ENCODE results near the gene SNX5.

SNX5 gene

DNA sequence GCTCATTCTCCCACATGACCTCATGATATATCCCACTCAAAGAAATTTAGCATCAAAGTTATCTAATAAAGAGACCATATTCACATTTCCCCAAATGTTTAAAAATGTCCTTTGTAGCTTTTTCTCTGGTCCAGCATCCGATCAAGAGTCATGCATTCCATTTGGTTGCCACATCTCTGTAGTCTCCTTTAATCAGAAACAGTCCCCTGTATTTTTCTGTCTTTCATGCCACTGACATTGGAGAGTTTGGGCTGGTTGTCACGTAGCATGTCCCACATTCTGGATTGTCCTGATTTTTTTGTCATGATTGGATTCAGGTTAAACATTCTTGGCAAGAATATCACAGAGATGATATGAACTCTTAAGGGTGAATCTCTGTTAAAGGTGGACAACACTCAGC lies 55.7 kb downstream of the SNX5 start:
- TF ChIP-seq, protein P1, sequence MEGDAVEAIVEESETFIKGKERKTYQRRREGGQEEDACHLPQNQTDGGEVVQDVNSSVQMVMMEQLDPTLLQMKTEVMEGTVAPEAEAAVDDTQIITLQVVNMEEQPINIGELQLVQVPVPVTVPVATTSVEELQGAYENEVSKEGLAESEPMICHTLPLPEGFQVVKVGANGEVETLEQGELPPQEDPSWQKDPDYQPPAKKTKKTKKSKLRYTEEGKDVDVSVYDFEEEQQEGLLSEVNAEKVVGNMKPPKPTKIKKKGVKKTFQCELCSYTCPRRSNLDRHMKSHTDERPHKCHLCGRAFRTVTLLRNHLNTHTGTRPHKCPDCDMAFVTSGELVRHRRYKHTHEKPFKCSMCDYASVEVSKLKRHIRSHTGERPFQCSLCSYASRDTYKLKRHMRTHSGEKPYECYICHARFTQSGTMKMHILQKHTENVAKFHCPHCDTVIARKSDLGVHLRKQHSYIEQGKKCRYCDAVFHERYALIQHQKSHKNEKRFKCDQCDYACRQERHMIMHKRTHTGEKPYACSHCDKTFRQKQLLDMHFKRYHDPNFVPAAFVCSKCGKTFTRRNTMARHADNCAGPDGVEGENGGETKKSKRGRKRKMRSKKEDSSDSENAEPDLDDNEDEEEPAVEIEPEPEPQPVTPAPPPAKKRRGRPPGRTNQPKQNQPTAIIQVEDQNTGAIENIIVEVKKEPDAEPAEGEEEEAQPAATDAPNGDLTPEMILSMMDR (IDR thresholded peaks at IDR 0.05; ENCODE audit: low read depth, low read length, missing control alignments) = no peak
- H3K4me3 ChIP-seq (ENCODE audit: low read depth, low read length) = no peak overlapping the region
- DNase-seq (ENCODE audit: low read depth) = no peak
- in situ Hi-C loops (cut with HindIII; ENCODE audit: low sequenced_read_pairs) = no loop called here

DNA sequence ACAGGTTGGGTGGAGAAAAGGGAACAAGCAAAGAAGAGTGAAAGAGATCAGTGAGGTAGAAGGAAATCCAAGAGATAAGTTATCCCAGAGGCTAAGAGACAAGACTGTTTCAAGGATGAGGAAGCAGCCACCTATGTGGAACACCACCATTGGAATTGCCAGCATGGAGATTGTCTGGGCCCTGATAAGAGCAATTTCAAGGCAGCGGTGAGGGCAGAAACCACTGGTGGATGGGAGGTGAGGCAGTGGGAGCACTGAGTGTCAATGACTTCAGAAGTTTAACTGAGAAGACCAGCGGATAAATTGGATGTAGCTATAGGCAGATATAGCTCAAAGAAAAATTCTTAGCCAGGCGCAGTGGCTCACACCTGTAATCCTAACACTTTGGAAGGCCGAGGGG lies 56.7 kb downstream of the SNX5 start:
- H3K4me3 ChIP-seq (ENCODE audit: low read depth, low read length) = no peak overlapping the region
- DNase-seq (ENCODE audit: low read depth) = no peak
- TF ChIP-seq, protein P1 (IDR thresholded peaks at IDR 0.05; ENCODE audit: low read depth, low read length, missing control alignments) = no peak
- in situ Hi-C loops (cut with HindIII; ENCODE audit: low sequenced_read_pairs) = no loop called here

DNA sequence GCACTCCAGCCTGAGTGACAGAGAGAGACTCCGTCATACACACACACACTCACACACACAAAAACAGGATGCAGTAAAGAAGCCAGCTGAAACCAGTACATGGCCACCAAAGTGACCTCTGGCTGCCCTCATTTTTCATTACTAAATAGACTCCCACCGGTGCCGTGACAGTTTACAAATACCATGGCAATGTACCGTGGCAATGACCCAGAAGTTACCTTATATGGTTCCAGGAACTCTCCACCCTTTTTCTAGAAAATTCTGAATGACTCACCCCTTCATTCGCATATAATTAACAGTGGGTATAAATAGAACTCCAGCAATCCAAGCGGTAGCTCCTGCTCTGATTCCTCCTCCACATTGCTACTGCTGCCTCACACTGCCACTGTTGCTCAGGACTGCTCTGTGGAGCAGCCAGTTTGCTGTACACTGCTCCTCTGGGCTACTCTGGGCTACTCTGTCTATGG lies 57.7 kb downstream of the SNX5 start:
- TF ChIP-seq, protein P1 (IDR thresholded peaks at IDR 0.05; ENCODE audit: low read depth, low read length, missing control alignments) = peak; percentile 13
- in situ Hi-C loops (cut with HindIII; ENCODE audit: low sequenced_read_pairs) = no loop called here
- DNase-seq (ENCODE audit: low read depth) = peak; percentile 94
- no peak overlapping the region for H3K4me3 ChIP-seq (ENCODE audit: low read depth, low read length)

DNA sequence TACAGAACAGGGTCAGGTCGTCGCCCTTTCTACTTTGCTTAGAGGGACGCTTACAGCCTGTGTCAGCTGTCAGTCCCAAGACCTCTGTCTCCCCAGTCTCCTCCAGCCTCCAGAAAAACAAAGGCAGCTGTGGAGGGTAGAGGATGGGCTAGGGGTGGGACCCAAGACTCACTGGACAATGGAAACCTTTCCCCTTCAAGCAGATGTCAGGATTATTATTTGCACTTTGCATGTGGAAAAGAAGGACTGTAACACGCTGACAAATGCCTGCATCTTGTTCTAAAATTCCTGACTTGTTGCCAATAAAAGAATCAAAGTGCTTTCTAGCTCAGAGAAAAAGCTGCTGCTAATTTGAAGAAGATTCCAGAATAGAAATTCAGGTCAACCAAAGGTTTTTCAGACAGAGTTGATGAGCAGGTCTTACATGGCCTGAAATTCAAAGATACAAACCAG lies 58.7 kb downstream of the SNX5 start:
- TF ChIP-seq, protein P1 (IDR thresholded peaks at IDR 0.05; ENCODE audit: low read depth, low read length, missing control alignments) = no peak

DNA sequence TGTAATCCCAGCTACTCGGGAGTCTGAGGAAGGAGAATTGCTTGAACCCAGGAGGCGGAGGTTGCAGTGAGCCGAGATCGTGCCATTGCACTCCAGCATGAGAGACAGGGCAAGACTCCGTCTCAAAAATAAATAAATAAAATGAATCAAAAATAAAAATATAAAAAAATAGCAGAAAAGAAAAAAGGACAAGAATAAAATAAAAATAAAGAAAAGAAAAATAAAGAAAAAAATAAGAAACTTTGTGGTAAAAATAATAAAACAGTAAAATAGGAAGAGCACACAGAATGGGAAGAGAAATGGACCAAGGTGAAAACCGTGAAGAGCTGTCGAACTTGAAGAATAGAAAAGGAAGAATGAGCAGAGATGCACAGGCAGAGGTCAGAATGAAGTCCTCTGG lies 63.0 kb downstream of the SNX5 start:
- TF ChIP-seq, protein P1 (IDR thresholded peaks at IDR 0.05; ENCODE audit: low read depth, low read length, missing control alignments) = no peak
- in situ Hi-C loops (cut with HindIII; ENCODE audit: low sequenced_read_pairs) = no loop called here
- no peak for DNase-seq (ENCODE audit: low read depth)
- no peak overlapping the region for H3K4me3 ChIP-seq (ENCODE audit: low read depth, low read length)

More for the DNA sequence above, 58.7 kb downstream of the SNX5 start:
- in situ Hi-C loops (cut with HindIII; ENCODE audit: low sequenced_read_pairs) = no loop called here
- no peak overlapping the region for H3K4me3 ChIP-seq (ENCODE audit: low read depth, low read length)
- DNase-seq (ENCODE audit: low read depth) = no peak

DNA sequence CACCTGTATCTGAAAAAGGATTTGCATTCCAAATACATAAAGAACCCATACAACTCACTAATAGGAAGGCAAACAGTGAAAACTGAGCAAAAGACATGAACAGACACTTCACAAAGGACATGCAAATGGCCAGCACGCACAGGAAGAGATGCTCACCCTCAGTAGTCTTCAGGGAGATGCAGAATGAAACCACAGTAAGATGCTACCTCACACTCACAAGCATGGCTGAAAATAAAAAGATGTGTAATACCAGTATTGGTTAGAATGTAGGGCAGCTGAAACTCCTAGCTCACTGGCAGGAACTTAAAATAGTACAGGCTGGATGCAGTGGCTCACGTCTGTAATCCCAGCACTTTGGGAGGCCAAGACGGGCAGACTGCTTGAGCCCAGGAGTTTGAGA lies 64.6 kb downstream of the SNX5 start:
- no peak for DNase-seq (ENCODE audit: low read depth)
- in situ Hi-C loops (cut with HindIII; ENCODE audit: low sequenced_read_pairs) = loop anchor here (5.0 kb wide), 1 partner anchor 48 kb away; no protein-coding TSS in a partner anchor
- TF ChIP-seq, protein P1 (IDR thresholded peaks at IDR 0.05; ENCODE audit: low read depth, low read length, missing control alignments) = no peak
- H3K4me3 ChIP-seq (ENCODE audit: low read depth, low read length) = no peak overlapping the region

Measured in astrocyte of the cerebellum (primary cell).